AG10803 (cell line): ENCODE results near the gene EDAR.

Experiments
- DNase-seq: peaks from one replicate; pipeline ENCODE4 v3.0.0; 2010; ENCODE audit warnings: low read depth
- H3K4me3 ChIP-seq: 2 replicates; pipeline ENCODE4 v1.5.1; 2011; ENCODE audit warnings: mild to moderate bottlenecking, low read length, control low read depth
- TF ChIP-seq, protein P1 (sequence below): conservative IDR thresholded peaks from 2 replicates; pipeline ENCODE4 v1.5.1; 2011; ENCODE audit warnings: mild to moderate bottlenecking, low read length, control low read depth, inconsistent platforms

EDAR gene

DNA sequence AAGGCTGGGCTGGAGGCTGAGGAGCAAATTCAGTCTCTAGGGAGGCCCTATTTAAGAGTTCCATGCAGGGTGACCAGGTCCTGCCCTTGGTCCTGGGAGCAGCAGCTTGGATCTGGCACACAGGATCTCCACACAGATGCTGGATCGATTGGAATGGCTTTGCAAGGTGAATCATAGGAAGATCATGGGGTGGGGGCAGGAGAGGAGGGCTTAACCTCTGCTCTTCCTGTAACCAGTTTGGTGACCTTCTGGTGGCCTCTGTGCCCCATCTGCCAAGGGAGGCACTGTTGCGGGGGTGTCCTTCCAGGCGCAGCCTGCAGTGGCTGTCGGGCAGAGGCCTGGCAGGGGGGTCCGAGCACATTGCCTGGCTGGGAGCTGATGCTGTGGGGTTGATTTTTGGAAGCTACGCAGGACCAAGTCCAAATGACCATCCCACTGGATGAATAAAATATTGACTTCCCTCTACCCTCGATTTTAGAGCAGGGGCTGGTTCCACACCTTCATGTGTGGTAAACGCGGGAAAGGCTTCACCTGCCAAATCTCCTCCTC is 79.7 kb downstream of the EDAR start:
- H3K4me3 ChIP-seq, result no peak overlapping the region
- TF ChIP-seq, protein P1, sequence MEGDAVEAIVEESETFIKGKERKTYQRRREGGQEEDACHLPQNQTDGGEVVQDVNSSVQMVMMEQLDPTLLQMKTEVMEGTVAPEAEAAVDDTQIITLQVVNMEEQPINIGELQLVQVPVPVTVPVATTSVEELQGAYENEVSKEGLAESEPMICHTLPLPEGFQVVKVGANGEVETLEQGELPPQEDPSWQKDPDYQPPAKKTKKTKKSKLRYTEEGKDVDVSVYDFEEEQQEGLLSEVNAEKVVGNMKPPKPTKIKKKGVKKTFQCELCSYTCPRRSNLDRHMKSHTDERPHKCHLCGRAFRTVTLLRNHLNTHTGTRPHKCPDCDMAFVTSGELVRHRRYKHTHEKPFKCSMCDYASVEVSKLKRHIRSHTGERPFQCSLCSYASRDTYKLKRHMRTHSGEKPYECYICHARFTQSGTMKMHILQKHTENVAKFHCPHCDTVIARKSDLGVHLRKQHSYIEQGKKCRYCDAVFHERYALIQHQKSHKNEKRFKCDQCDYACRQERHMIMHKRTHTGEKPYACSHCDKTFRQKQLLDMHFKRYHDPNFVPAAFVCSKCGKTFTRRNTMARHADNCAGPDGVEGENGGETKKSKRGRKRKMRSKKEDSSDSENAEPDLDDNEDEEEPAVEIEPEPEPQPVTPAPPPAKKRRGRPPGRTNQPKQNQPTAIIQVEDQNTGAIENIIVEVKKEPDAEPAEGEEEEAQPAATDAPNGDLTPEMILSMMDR, result no peak
- DNase-seq, result no peak

DNA sequence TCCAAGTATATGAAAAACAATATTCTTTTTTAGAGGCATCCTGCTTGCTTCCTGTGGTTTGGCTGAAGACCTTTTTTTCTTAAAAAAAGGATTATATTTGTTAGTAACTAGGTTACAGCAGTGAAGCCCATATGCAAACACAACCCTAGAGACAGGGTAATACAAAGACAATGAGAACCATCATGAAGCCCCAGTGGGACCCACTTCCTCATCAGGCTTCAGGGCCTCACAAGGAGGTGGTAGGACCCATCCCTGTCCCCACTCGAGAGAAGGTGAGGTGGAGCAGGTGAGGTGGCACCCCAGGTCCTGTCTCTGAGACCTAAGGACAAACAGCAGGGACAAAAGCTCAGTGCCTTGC is 80.3 kb downstream of the EDAR start:
- TF ChIP-seq, protein P1, result no peak
- no peak for DNase-seq
- no peak overlapping the region for H3K4me3 ChIP-seq

GRCh38 chr2:108907822-108908712 is 81.0 kb downstream of the EDAR start:
- TF ChIP-seq, protein P1, result no peak
- H3K4me3 ChIP-seq, result no peak overlapping the region
- DNase-seq, result no peak

DNA sequence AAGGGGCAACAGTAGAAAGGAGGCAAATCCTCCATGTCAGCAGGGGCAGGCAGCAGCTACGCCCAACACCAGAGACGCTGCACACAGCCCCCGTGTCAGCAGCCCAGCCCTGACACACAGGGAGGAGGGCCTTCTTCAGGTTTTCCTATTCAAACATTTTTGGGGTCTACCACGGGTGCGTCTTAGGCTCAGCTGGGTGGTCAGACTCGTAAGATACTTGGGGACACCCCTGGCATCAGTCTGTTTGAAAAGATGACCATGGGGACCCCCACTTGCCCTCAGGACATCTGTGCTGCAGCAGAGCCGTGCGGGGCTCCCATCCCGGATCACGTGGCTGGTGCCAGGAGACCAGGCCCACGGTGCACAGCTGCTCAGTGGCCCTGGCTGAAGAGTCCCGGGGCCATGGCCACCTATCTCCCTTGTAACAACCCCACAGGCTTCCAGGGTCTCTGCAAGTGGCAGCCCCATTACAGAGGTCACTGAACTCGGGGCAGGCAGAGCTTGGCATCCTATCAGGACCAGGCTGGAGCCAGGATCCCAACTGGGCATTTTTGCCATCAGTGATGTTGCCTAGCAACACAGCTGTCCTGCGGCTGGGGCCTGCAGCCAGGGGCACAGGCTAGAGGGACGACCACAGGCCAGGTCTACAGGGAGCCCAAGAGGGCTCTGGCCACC is 82.5 kb downstream of the EDAR start:
- no peak overlapping the region for H3K4me3 ChIP-seq
- TF ChIP-seq, protein P1, result no peak
- no peak for DNase-seq

DNA sequence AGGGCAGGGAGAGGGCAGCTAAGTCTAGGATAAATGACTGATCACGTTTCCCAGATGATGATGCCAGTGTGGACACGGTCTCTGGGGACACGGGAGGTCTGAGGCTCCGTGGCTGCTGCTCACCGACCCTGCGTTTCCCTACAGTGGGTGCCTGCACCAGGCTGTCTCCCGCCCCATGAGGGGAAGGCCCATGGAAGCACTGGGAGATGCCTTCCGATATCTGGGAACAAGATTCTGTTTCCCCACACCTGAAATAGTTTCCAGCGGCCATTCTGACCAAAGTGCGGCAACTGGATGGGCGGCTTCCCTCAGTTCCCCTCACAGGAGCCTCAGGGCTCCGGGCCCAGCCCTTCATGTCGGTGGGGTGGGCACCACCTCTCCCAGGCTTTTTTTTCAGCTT is 83.1 kb downstream of the EDAR start:
- TF ChIP-seq, protein P1, result no peak
- DNase-seq, result no peak

DNA sequence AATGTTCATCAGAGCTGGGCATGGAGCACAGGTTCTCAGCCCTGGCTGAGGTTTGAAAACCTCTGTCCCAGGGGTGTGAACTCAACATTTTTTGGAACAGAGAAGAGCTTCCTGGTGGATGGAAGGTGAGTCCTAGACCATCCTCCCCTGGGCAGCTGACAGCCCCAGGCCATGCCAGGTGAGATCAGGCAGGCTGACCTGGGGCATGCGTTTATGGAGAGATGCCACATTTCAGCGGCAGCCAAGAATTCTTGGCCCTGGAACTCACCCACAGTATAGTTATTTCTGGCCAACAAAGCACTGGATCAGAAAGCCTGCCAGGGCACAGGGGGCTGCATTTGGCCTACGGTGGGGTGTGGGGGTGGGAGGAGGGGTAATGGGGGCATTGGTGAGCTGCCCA is 83.8 kb downstream of the EDAR start:
- H3K4me3 ChIP-seq, result no peak overlapping the region
- TF ChIP-seq, protein P1, result no peak
- no peak for DNase-seq

More for the DNA sequence above, 83.1 kb downstream of the EDAR start:
- H3K4me3 ChIP-seq, result no peak overlapping the region
